ENCODE measurements around the gene DNAJC10. TPM values are rescaled to one million over a fixed set of nuclear protein-coding genes. Genes with fewer than 3 reads are reported as not detected.
"Not testable (repeated sequence)": the region's sequence is repeated elsewhere in the genome, so short reads cannot be mapped to it uniquely, and the experiment has no call there.

The DNAJC10 gene
- total and polyA plus RNA-seq, 9 donors: 23.4 to 103 (median 65.7) TPM

GRCh38 chr2:182733572-182733971 is 17.5 kb downstream of the DNAJC10 start:
- Histone ChIP-seq H3K4me1 (ENCODE audit: insufficient read depth) (no peaks in the 10 kb centered on the region), H3K27ac (no peak overlapping the region), H3K36me3 (no peaks in the 10 kb centered on the region), H3K9me3 (no peaks in the 10 kb centered on the region), H3K27me3 (peaks cover 2% of the 10 kb centered on the region), H3K4me3 (no peak overlapping the region)
- TF ChIP-seq EP300 (IDR thresholded peaks at IDR 0.05): no peak
- no peak for TF ChIP-seq CTCF (IDR thresholded peaks at IDR 0.05)
- intact Hi-C loops (cut with DNase I): no loop called here
- 94 to 96% (median 94%) methylated on average over 1 of the region's 1 CpG for WGBS, 3 donors
- DNase-seq: no peak

- H3K36me3 ChIP-seq; H3K27ac ChIP-seq; H3K4me3 ChIP-seq; H3K27me3 ChIP-seq; intact Hi-C loops (cut with DNase I); DNase-seq; H3K4me1 ChIP-seq (ENCODE audit: insufficient read depth); H3K9me3 ChIP-seq: not testable (repeated sequence)
- 93 to 98% (median 95%) methylated on average over 8 of the region's 8 CpGs for WGBS, 3 donors
These were observed 20.8 kb downstream of the DNAJC10 start for GRCh38 chr2:182736856-182737255.

GRCh38 chr2:182740701-182741100 is 24.6 kb downstream of the DNAJC10 start:
- no peaks in the 10 kb centered on the region for H3K27me3 ChIP-seq
- no peaks in the 10 kb centered on the region for H3K36me3 ChIP-seq
- H3K4me3 ChIP-seq: no peak overlapping the region
- no peak for TF ChIP-seq EP300 (IDR thresholded peaks at IDR 0.05)
- no peak overlapping the region for H3K27ac ChIP-seq
- H3K9me3 ChIP-seq: no peaks in the 10 kb centered on the region
- intact Hi-C loops (cut with DNase I): no loop called here
- DNase-seq: no peak
- H3K4me1 ChIP-seq (ENCODE audit: insufficient read depth): no peaks in the 10 kb centered on the region
- 92 to 95% (median 94%) methylated on average over 2 of the region's 2 CpGs for whole genome bisulfite sequencing, 3 donors

GRCh38 chr2:182741620-182742019 is 25.6 kb downstream of the DNAJC10 start:
- TF ChIP-seq POLR2A (IDR thresholded peaks at IDR 0.05) (no peak), EP300 (IDR thresholded peaks at IDR 0.05) (no peak), CTCF (IDR thresholded peaks at IDR 0.05) (no peak)
- no peaks in the 10 kb centered on the region for H3K27me3 ChIP-seq
- no peak for DNase-seq
- H3K27ac ChIP-seq: no peak overlapping the region
- no peaks in the 10 kb centered on the region for H3K9me3 ChIP-seq
- H3K4me3 ChIP-seq: no peak overlapping the region
- no peaks in the 10 kb centered on the region for H3K36me3 ChIP-seq
- H3K4me1 ChIP-seq (ENCODE audit: insufficient read depth): no peaks in the 10 kb centered on the region
- WGBS, 3 donors: 90 to 97% (median 94%) methylated on average over 2 of the region's 2 CpGs
- intact Hi-C loops (cut with DNase I): no loop called here

- intact Hi-C loops (cut with DNase I): no loop called here
- Histone ChIP-seq H3K4me1 (ENCODE audit: insufficient read depth) (no peaks in the 10 kb centered on the region), H3K9me3 (no peaks in the 10 kb centered on the region), H3K27me3 (no peaks in the 10 kb centered on the region), H3K4me3 (no peak overlapping the region), H3K36me3 (no peaks in the 10 kb centered on the region), H3K27ac (no peak overlapping the region)
- DNase-seq: no peak
- TF ChIP-seq POLR2A (IDR thresholded peaks at IDR 0.05): no peak
- no peak for TF ChIP-seq EP300 (IDR thresholded peaks at IDR 0.05)
- no peak for TF ChIP-seq CTCF (IDR thresholded peaks at IDR 0.05)
- 68 to 70% (median 69%) methylated on average over 2 of the region's 2 CpGs for WGBS, 3 donors
These were observed 28.4 kb downstream of the DNAJC10 start for GRCh38 chr2:182744490-182744889.

GRCh38 chr2:182745061-182745460 is 29.0 kb downstream of the DNAJC10 start:
- intact Hi-C loops (cut with DNase I): no loop called here
- no peak overlapping the region for H3K4me3 ChIP-seq
- no peaks in the 10 kb centered on the region for H3K4me1 ChIP-seq (ENCODE audit: insufficient read depth)
- no peaks in the 10 kb centered on the region for H3K9me3 ChIP-seq
- TF ChIP-seq POLR2A (IDR thresholded peaks at IDR 0.05) (no peak), CTCF (IDR thresholded peaks at IDR 0.05) (no peak), EP300 (IDR thresholded peaks at IDR 0.05) (no peak)
- no peak overlapping the region for H3K27ac ChIP-seq
- no peaks in the 10 kb centered on the region for H3K36me3 ChIP-seq
- no peak for DNase-seq
- no peaks in the 10 kb centered on the region for H3K27me3 ChIP-seq
- WGBS, 3 donors: 85 to 96% (median 88%) methylated on average over 2 of the region's 2 CpGs

GRCh38 chr2:182745894-182746293 is 29.8 kb downstream of the DNAJC10 start:
- DNase-seq; H3K9me3 ChIP-seq; intact Hi-C loops (cut with DNase I); H3K27me3 ChIP-seq; H3K36me3 ChIP-seq; H3K4me3 ChIP-seq; H3K27ac ChIP-seq; H3K4me1 ChIP-seq (ENCODE audit: insufficient read depth): not testable (repeated sequence)
- WGBS, 3 donors: 94 to 97% (median 94%) methylated on average over 3 of the region's 3 CpGs

Measured in ovary (tissue), 9 donors.